CD4-positive, alpha-beta T cell (primary cell): ENCODE measurements around the gene KCNQ1. TPM values are rescaled to one million over a fixed set of nuclear protein-coding genes. Genes with fewer than 3 reads are reported as not detected.

Experiments used
- ATAC-seq: fragments of 200-7000 bp; cut with Tn5 transposase; one replicate; pipeline ENCODE4 v1.10.0; 2022; ENCODE audit warnings: mild to moderate bottlenecking; ENCODE audit not compliant: poor library complexity
- CTCF ChIA-PET: fragments of 350-600 bp; sonication (Branson Sonifier 250); formaldehyde crosslinking; loops from one replicate; lab custom pipeline; 2021; ENCODE audit warnings: antibody characterized with exemption, inconsistent platforms; lab: Charles Lee
- POLR2A ChIA-PET: fragments of 350-600 bp; sonication (Branson Sonifier 250); formaldehyde crosslinking; loops from one replicate; lab custom pipeline; 2021; ENCODE audit warnings: antibody characterized with exemption, inconsistent platforms; lab: Charles Lee
- DNase-seq, 14 experiments: peaks; one replicate each; pipeline ENCODE4 v3.0.0-alpha.2; 2013 to 2020; ENCODE audit warnings: mixed read lengths in 2 of 14
- H3K27ac ChIP-seq, 2 donors: one replicate each; pipeline versions ENCODE4 v1.5.1 to v1.7.0; 2013; ENCODE audit warnings: low read length in 2 of 2, low read depth in 1 of 2, mild to moderate bottlenecking in 1 of 2
- H3K27me3 ChIP-seq, 2 experiments: 1 replicate in 1 of 2; 2 replicates in 1 of 2; pipeline versions ENCODE4 v1.6.1 to v1.7.0; 2013; ENCODE audit warnings: low read length in 2 of 2, control low read depth in 1 of 2, mild to moderate bottlenecking in 1 of 2, moderate library complexity in 1 of 2; ENCODE audit not compliant: insufficient read depth in 2 of 2, control insufficient read depth in 1 of 2
- H3K36me3 ChIP-seq: one replicate; pipeline ENCODE4 v1.6.1; 2013; ENCODE audit warnings: low read length, control low read depth; ENCODE audit not compliant: insufficient read depth
- H3K4me1 ChIP-seq: one replicate; pipeline ENCODE4 v1.6.1; 2013; ENCODE audit warnings: low read length, control low read depth; ENCODE audit not compliant: insufficient read depth
- H3K4me3 ChIP-seq: one replicate; pipeline ENCODE4 v1.5.1; 2013; ENCODE audit warnings: mild to moderate bottlenecking, low read length, moderate library complexity
- H3K9me3 ChIP-seq, 2 experiments: 1 replicate in 1 of 2; 2 replicates in 1 of 2; pipeline versions ENCODE4 v1.6.1 to v1.7.0; 2013; ENCODE audit warnings: low read length in 2 of 2, mild to moderate bottlenecking in 2 of 2, control low read depth in 1 of 2, moderate library complexity in 1 of 2; ENCODE audit not compliant: control insufficient read depth in 1 of 2, insufficient read depth in 1 of 2
- H3K27ac Mint-ChIP-seq: one replicate; pipeline ENCODE4 v1.8.0; 2020; ENCODE audit warnings: mixed read lengths
- H3K27me3 Mint-ChIP-seq: one replicate; pipeline ENCODE4 v1.8.0; 2021; ENCODE audit warnings: mixed read lengths
- H3K36me3 Mint-ChIP-seq: one replicate; pipeline ENCODE4 v1.8.0; 2021; ENCODE audit warnings: low read depth, mixed read lengths
- H3K4me1 Mint-ChIP-seq: one replicate; pipeline ENCODE4 v1.8.0; 2021; ENCODE audit warnings: low read depth, mixed read lengths
- H3K4me3 Mint-ChIP-seq: one replicate; pipeline ENCODE4 v1.8.0; 2020; ENCODE audit warnings: mild to moderate bottlenecking, mixed read lengths
- H3K9me3 Mint-ChIP-seq: one replicate; pipeline ENCODE4 v1.8.0; 2020; ENCODE audit warnings: mixed read lengths
- intact Hi-C, 2 experiments: fragments of 100-400 bp; cut with DNase I in 1 of 2; cut with micrococcal nuclease in 1 of 2; formaldehyde crosslinking; loops; one replicate each; pipeline versions ENCODE4 v1.15.1 to v1.9.0; 2023 to 2025; cut with DNase I, micrococcal nuclease
- total RNA-seq, 174 experiments: library from RNA in 2 of 174; stranded (reverse) in 2 of 174; gene quantifications; one replicate each; pipeline ENCODE4 v1.2.3 and lab custom pipeline; 2021 to 2026
- TF ChIP-seq, protein P1 (sequence below): fragments of 200-600 bp; IDR thresholded peaks from one replicate; pipeline ENCODE4 v1.8.0; 2022; ENCODE audit warnings: antibody characterized with exemption, mild to moderate bottlenecking

Gene KCNQ1
- total RNA-seq, 2 experiments from 2014 or later: 31.3 to 33.1 TPM

DNA sequence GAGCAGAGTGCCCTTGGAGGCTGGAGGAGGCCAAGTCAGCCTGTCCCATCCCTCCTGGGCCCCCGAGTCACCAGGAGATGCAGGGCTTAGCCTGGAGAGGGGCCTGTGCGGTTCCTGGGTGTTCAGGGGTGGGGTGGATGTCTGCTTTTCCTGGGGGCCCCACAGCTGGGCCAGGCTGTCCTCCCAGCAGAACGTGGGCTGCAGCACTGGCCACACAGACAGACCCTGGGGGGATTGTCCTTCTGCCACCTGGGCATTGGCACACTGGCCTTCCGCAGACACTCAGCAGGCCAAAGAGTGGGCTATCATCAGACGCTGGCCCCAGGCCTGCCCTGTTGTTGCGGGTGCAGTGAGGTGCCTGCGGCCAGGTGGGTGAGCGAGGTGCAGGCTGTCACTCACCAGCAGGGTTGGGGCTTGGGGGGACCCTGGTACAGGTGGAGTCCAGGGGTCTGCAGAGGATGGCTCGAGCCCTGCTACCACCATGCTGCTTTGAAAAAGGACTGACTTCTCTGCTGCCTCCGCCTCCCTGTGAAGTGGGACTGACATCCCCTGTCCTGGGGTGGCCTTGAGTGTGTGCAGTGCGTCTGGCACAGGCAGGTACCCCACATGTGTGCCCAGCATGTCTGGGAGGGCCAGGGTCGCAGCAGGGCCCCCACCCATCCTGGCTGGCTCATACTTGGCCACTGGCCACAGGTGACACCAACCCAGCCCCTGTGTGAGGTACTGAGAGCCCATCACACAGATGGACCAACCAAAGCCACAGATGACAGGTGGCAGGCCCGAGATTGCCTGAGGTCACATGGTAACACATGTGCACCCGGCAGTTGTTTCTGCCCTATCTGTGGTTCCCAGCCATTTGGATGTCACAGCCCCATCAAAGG lies 294.0 kb downstream of the KCNQ1 start:
- no peak for ATAC-seq

DNA sequence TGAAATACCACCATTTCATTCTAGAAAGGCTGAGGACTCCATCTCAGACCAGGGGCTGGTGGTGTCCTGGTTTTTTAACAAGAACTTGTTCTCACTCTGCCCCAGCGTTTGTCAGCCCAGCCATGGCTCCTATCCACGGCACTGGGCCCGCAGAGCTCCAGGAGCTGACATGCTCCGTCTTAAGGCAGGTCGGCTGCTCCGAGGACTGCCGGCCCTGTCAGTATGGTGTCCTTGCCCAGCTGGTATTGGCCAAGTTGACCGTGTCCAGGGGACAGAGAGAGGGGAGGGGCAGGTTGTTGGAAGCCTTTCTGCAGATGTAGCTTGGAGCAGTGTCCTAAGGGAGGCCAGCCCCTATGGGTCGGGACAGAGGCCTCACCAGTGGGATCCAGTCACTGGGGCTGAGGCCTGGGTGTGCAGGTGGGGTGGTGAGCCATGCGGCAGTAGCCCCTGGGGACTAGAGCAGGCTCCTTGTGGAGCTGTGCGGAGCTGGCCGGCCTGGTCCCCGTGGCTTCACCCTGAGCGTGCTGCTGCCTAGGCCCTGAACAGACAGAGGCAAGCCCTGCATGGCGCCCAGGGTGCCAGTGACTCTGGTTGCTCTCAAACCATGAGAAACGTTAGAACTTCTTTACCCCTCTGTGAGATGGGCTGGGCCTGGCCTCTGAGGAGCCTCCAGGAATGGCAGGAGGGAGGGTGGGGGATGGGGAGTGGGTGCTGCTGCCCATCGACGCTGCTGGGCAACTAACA lies 294.9 kb downstream of the KCNQ1 start:
- TF ChIP-seq, protein P1, sequence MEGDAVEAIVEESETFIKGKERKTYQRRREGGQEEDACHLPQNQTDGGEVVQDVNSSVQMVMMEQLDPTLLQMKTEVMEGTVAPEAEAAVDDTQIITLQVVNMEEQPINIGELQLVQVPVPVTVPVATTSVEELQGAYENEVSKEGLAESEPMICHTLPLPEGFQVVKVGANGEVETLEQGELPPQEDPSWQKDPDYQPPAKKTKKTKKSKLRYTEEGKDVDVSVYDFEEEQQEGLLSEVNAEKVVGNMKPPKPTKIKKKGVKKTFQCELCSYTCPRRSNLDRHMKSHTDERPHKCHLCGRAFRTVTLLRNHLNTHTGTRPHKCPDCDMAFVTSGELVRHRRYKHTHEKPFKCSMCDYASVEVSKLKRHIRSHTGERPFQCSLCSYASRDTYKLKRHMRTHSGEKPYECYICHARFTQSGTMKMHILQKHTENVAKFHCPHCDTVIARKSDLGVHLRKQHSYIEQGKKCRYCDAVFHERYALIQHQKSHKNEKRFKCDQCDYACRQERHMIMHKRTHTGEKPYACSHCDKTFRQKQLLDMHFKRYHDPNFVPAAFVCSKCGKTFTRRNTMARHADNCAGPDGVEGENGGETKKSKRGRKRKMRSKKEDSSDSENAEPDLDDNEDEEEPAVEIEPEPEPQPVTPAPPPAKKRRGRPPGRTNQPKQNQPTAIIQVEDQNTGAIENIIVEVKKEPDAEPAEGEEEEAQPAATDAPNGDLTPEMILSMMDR: no peak
- no peak overlapping the region for H3K4me3 ChIP-seq
- no peaks in the 10 kb centered on the region for H3K36me3 ChIP-seq
- Mint-ChIP-seq H3K36me3 (no peaks in the 10 kb centered on the region), H3K27ac (no peak overlapping the region), H3K27me3 (no peaks in the 10 kb centered on the region), H3K9me3 (no peaks in the 10 kb centered on the region), H3K4me3 (no peak overlapping the region), H3K4me1 (no peaks in the 10 kb centered on the region)
- POLR2A ChIA-PET: no interaction called here
- no peaks in the 10 kb centered on the region for H3K4me1 ChIP-seq
- intact Hi-C loops: no loop called here
- H3K27ac ChIP-seq: no peak overlapping the region
- no peaks in the 10 kb centered on the region for H3K9me3 ChIP-seq
- ATAC-seq (no peak), DNase-seq (no peak)
- CTCF ChIA-PET: no interaction called here
- H3K27me3 ChIP-seq: no peaks in the 10 kb centered on the region

More for the DNA sequence above, 294.0 kb downstream of the KCNQ1 start:
- ChIA-PET POLR2A (no interaction called here), CTCF (no interaction called here)
- Mint-ChIP-seq H3K27ac (no peak overlapping the region), H3K36me3 (peaks cover 5% of the 10 kb centered on the region), H3K4me3 (no peak overlapping the region), H3K9me3 (no peaks in the 10 kb centered on the region), H3K27me3 (no peaks in the 10 kb centered on the region), H3K4me1 (no peaks in the 10 kb centered on the region)
- Histone ChIP-seq H3K27ac (no peak overlapping the region), H3K9me3 (no peaks in the 10 kb centered on the region), H3K4me1 (no peaks in the 10 kb centered on the region), H3K4me3 (no peak overlapping the region), H3K36me3 (no peaks in the 10 kb centered on the region), H3K27me3 (no peaks in the 10 kb centered on the region)
- no peak for DNase-seq
- intact Hi-C loops: no loop called here
- TF ChIP-seq, protein P1: no peak

DNA sequence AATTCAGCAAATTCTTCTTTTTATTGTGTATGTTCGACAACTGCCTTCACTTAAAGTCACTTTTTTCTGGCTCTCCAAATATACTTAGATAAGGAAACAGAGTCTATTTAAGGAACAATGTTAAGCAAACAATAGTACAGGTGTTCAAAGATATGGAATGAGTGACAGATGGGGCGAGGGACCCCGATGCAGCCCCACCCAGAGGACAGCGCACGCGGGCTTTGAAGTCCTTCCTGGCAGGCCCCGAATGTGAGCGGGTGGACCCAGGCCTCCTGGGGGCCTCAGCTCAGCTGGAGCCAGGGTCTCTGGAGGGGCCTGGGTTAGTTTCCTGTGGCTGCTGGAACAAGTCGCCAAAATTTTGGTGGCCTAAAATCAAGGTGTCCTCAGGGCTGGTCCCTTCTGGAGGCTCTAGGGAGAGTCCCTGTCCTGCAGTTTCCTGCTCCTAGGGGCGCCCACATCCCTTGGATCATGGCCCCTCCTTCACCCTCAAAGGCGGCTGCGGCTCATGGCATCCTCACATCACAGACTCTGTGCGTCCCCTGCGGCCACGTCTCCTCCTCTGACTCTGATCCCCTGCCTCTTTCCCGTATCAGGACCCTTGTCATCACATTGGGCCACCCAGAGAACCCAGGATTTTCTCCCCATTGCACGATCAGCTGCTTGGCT lies 295.6 kb downstream of the KCNQ1 start:
- H3K4me1 Mint-ChIP-seq: no peaks in the 10 kb centered on the region
- Histone ChIP-seq H3K27me3 (no peaks in the 10 kb centered on the region), H3K27ac (no peak overlapping the region), H3K4me1 (no peaks in the 10 kb centered on the region), H3K9me3 (no peaks in the 10 kb centered on the region), H3K4me3 (no peak overlapping the region), H3K36me3 (no peaks in the 10 kb centered on the region)
- DNase-seq (no peak), ATAC-seq (no peak)
- H3K9me3 Mint-ChIP-seq: no peaks in the 10 kb centered on the region
- H3K36me3 Mint-ChIP-seq: no peaks in the 10 kb centered on the region
- H3K4me3 Mint-ChIP-seq: no peak overlapping the region
- intact Hi-C loops: no loop called here
- TF ChIP-seq, protein P1: no peak
- no peaks in the 10 kb centered on the region for H3K27me3 Mint-ChIP-seq
- POLR2A ChIA-PET: no interaction called here
- H3K27ac Mint-ChIP-seq: no peak overlapping the region
- CTCF ChIA-PET: no interaction called here
